Suprapubic skin (tissue), 3 donors: ENCODE measurements around the gene PDP2.

ENCODE experiments used
- POLR2A ChIP-seq, 2 donors: fragments of 450-650 bp; IDR thresholded peaks; one replicate each; pipeline ENCODE4 v1.6.1; 2017; ENCODE audit warnings: antibody characterized with exemption in 2 of 2, mild to moderate bottlenecking in 2 of 2, moderate library complexity in 2 of 2
- TF ChIP-seq, protein P1 (sequence below), 2 donors: fragments of 200-600 bp in 1 of 2; fragments of 450-650 bp in 1 of 2; sonication (generic) in 1 of 2; IDR thresholded peaks; one replicate each; pipeline ENCODE4 v1.5.1; 2016 to 2019; ENCODE audit warnings: antibody characterized with exemption in 2 of 2, mild to moderate bottlenecking in 1 of 2, moderate library complexity in 1 of 2

DNA sequence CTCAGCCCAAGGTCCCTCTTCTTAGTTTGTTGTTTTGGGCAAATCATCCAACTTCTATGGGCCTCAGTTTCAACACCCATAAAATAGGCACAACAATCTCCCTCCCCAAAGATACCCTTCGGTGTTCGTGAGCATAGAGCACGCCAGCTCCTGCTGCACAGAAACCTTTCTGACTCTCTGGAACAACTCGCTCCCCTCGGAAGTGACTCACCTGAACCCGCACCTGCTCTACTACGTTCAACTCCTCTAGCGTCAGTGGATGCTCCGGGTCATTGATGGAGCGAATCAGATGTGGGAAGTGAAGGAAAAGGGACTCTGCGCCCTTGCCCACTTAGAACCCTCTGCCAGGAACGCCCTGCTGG, 53.4 kb downstream of the PDP2 start:
- TF ChIP-seq, protein P1, sequence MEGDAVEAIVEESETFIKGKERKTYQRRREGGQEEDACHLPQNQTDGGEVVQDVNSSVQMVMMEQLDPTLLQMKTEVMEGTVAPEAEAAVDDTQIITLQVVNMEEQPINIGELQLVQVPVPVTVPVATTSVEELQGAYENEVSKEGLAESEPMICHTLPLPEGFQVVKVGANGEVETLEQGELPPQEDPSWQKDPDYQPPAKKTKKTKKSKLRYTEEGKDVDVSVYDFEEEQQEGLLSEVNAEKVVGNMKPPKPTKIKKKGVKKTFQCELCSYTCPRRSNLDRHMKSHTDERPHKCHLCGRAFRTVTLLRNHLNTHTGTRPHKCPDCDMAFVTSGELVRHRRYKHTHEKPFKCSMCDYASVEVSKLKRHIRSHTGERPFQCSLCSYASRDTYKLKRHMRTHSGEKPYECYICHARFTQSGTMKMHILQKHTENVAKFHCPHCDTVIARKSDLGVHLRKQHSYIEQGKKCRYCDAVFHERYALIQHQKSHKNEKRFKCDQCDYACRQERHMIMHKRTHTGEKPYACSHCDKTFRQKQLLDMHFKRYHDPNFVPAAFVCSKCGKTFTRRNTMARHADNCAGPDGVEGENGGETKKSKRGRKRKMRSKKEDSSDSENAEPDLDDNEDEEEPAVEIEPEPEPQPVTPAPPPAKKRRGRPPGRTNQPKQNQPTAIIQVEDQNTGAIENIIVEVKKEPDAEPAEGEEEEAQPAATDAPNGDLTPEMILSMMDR (IDR thresholded peaks at IDR 0.05) = no peak
- no peak for TF ChIP-seq POLR2A (IDR thresholded peaks at IDR 0.05)
